Suppressor macrophage treated with lipopolysaccharide for 1 hour (primary cell): ENCODE data around the gene IKBKE.
"Not testable (repeated sequence)": the region's sequence is repeated elsewhere in the genome, so short reads cannot be mapped to it uniquely, and the experiment has no call there.

Experiments
- DNase-seq, 3 donors: peaks; one replicate each; pipeline ENCODE4 v3.0.0-alpha.2; 2020 to 2022

The IKBKE gene

GRCh38 chr1:206476591-206476990, 6.3 kb downstream of the IKBKE start:
- DNase-seq, result no peak

- no peak for DNase-seq
Measured at GRCh38 chr1:206477110-206477509, 6.8 kb downstream of the IKBKE start.

- no peak for DNase-seq
Measured at GRCh38 chr1:206477581-206478380, 7.5 kb downstream of the IKBKE start.

GRCh38 chr1:206478746-206479145, 8.5 kb downstream of the IKBKE start:
- DNase-seq, result no peak

GRCh38 chr1:206479183-206480125, 9.2 kb downstream of the IKBKE start:
- peak; percentile 82 to 87 (median 86) for DNase-seq

- DNase-seq, result no peak
Measured at GRCh38 chr1:206480211-206480610, 9.9 kb downstream of the IKBKE start.

GRCh38 chr1:206482611-206483010, 12.3 kb downstream of the IKBKE start:
- DNase-seq, result no peak

- not testable (repeated sequence) for DNase-seq
Measured at GRCh38 chr1:206483864-206484263, 13.6 kb downstream of the IKBKE start.

- no peak for DNase-seq
Measured at GRCh38 chr1:206484901-206485300, 14.6 kb downstream of the IKBKE start.

GRCh38 chr1:206486995-206487788, 16.9 kb downstream of the IKBKE start:
- peak; percentile 59 to 68 (median 60) for DNase-seq

- no peak for DNase-seq
Measured at GRCh38 chr1:206487970-206488369, 17.7 kb downstream of the IKBKE start.

- DNase-seq, result peak in 1 of 3 donors; percentile 50
Measured at GRCh38 chr1:206488466-206488865, 18.2 kb downstream of the IKBKE start.

- peak; percentile 76 to 88 (median 84) for DNase-seq
Measured at GRCh38 chr1:206489980-206490770, 19.9 kb downstream of the IKBKE start.

GRCh38 chr1:206490771-206491405, 20.6 kb downstream of the IKBKE start:
- no peak for DNase-seq

GRCh38 chr1:206491616-206492015, 21.3 kb downstream of the IKBKE start:
- DNase-seq, result no peak

- no peak for DNase-seq
Measured at GRCh38 chr1:206492589-206492988, 22.3 kb downstream of the IKBKE start.

- no peak for DNase-seq
Measured at GRCh38 chr1:206493279-206493678, 23.0 kb downstream of the IKBKE start.

- DNase-seq, result no peak
Measured at GRCh38 chr1:206495011-206495461, 24.8 kb downstream of the IKBKE start.

GRCh38 chr1:206495493-206496046, 25.3 kb downstream of the IKBKE start:
- peak; percentile 73 to 89 (median 81) for DNase-seq

GRCh38 chr1:206496131-206496793, 26.0 kb downstream of the IKBKE start:
- DNase-seq, result peak; percentile 87 to 93 (median 89)
